NCI-H1105 (cell line): ENCODE measurements around the gene FGFR2.

Source experiments
- DNase-seq: peaks from one replicate; lab custom pipeline; 2025; lab: John Stamatoyannopoulos, UW

The FGFR2 gene

DNA sequence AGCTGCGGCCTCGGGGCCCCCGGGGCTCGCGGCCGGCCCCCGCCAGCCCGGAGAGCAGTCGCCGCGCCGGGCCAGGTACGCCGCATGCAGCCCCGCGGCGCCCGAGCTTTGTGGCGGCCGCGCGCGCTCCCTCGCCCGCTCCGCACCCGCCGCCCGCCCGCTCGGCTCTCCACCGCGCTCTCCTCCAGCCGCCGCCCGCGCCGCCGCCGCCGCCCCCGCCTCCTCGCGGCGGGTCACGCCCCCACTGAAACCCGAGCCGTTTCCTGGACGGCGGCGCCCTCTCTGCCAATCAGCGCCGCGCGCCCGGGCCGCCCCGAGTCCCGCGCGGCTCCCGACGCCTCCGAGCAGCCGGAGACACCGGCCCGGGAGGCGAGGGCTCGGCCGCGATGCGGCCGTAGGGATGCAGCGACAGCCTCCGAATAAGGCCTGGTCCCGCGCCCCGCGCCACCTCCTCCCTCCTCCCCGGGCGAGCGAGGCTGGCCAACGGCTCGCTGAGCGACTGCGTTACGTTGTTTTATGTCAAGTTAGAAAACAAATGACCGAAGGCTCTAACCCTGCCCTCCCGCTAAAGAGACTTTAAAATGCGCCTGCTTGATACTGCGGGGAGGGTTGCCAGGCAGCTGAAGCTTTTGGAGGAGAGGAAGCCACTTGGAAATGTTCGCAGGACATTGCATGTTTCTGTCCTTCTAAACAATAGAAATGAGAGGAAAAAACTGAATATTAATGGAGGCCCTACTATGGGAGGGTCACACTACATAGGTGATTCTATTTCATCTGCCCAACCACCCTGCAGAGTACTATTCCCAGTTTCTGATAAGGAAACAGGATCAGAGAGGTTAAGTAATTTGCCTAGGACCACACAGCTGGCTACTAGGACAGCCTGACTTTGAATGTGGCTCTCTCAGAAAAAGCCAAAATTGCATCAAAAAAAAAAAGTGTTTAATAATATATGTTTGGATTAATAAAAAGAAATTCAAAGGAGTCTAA is at the start of gene FGFR2:
Gene FGFR2 (minus strand): TSS at position 182 of the 987 bp plus-strand sequence. CDS start 4,627 bp downstream, outside the sequence.
- DNase-seq = peak; percentile 73

DNA sequence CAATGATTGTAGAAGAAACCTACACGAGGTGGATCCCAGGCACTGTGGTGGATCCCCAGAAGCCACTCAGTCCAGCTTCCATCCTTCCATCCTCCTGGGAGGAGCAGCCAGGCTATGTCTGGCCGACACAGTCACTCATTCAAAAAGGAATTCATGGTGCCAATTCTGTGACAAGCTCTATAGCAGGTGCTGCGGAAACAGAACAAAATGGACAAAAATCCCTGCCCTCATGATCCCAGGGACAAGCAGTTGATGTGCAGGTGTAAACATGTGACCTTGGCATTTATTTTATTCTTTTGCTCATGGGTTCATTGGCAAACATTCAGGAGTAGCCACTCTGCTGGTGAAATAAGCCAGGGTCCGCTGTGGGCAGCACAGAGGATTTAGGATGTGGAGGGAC is 49.2 kb upstream of the FGFR2 start:
- DNase-seq = no peak

GRCh38 chr10:121645696-121646095 is 47.5 kb upstream of the FGFR2 start:
- no peak for DNase-seq

- no peak for DNase-seq
Measured at GRCh38 chr10:121644501-121644900, 46.3 kb upstream of the FGFR2 start.

GRCh38 chr10:121640266-121640665 is 42.0 kb upstream of the FGFR2 start:
- DNase-seq = no peak

DNA sequence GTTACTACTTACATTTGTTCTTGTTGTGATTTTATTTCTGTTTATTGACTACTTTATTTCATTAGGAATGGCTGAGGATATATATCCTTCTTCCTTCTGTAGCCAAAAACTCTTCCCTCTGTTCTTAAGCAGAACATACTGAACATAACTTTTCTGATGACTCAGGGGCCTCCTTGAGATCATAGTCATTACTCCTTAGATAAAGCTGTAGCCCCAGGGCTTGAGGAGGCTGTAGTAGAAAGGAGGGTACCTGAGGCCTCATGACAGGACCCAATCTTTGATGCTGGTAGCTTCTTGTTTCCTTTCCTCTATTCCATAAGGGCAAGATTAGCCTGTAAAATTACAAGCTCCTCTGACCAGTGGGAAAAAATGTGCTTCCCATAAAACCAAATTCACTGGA is 41.2 kb upstream of the FGFR2 start:
- no peak for DNase-seq

- no peak for DNase-seq
Measured at GRCh38 chr10:121637437-121637836, 39.2 kb upstream of the FGFR2 start.

- no peak for DNase-seq
Measured at GRCh38 chr10:121633056-121633455, 34.8 kb upstream of the FGFR2 start.

- no peak for DNase-seq
Measured at GRCh38 chr10:121631365-121632029, 33.3 kb upstream of the FGFR2 start.

- DNase-seq = no peak
Measured at GRCh38 chr10:121628859-121629258, 30.6 kb upstream of the FGFR2 start.

DNA sequence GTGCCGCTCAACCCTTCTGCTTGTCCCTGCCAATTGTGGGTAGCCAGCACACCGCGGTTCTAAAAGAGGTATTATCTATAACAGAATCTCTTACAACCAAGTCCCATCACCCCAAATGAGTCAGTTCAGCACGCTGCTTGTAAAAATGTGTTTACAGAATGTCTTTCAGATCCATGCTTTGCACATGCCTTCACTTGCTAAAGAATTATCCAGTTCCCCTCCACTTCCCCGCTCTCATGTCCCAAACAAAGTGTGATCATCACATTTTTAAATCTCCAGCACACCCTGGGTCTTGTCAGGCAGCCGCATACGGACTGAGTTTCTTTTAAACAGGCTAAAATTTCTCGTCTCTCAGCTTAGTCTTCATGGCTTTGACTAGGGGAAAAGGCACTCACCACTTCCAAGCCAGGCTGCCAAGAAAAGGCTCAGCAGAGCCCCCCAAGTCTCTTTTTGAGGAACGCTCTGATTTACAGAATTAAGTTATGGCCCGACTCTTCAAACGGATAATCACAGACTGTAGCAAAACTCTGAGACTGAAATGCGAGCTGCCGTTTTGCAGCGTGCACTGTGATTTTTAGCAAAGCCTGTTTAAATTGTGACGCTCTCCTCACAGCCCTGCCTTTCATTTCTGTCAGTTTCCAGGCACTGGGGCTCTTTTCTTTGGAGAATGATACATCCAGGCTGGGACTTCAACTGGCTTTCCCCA is 29.8 kb upstream of the FGFR2 start:
- no peak for DNase-seq

- peak; percentile 32 for DNase-seq
Measured at GRCh38 chr10:121624836-121625486, 26.7 kb upstream of the FGFR2 start.

GRCh38 chr10:121618906-121619305 is 20.7 kb upstream of the FGFR2 start:
- DNase-seq = no peak

DNA sequence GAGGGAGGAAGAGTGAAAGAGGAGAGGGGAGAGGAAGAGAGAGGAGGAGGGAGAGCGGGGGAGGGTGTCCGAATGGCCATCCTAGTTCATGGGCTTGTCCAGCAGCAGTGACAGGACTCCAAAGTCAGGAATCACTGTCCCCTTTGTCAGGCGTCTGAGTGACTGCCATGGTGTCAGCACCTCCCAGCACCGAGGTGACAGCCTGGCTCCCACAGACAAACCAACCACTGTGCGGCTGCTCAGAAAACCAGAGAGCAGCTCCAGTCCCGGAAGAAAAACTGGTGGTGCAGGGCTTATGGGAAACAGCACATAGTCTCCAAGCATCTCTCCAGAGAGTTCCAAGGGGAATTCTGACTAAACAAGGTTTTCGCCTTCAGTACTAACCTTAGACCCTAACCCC is 18.9 kb upstream of the FGFR2 start:
- no peak for DNase-seq

DNA sequence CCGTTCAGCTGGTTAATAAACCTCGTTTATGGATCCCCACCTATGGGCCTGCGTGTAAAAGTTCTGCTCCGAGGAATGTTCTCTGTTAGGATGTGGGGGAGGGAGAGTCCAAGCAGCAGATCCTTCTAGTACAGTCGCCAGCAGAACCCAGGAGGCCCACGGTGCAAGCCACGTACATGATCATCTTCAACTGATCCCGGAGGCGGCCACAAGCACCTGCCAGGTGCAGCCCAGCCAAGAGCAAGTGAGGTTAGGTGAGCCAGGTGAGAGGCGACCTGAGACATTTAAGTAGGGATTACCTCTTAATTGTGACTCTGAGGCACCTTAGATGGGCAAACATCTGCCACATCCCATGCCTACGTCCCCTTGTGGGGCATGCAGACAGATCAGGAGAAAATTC is 18.0 kb upstream of the FGFR2 start:
- no peak for DNase-seq

GRCh38 chr10:121615836-121616235 is 17.6 kb upstream of the FGFR2 start:
- no peak for DNase-seq

GRCh38 chr10:121615435-121615793 is 17.2 kb upstream of the FGFR2 start:
- DNase-seq = no peak

DNA sequence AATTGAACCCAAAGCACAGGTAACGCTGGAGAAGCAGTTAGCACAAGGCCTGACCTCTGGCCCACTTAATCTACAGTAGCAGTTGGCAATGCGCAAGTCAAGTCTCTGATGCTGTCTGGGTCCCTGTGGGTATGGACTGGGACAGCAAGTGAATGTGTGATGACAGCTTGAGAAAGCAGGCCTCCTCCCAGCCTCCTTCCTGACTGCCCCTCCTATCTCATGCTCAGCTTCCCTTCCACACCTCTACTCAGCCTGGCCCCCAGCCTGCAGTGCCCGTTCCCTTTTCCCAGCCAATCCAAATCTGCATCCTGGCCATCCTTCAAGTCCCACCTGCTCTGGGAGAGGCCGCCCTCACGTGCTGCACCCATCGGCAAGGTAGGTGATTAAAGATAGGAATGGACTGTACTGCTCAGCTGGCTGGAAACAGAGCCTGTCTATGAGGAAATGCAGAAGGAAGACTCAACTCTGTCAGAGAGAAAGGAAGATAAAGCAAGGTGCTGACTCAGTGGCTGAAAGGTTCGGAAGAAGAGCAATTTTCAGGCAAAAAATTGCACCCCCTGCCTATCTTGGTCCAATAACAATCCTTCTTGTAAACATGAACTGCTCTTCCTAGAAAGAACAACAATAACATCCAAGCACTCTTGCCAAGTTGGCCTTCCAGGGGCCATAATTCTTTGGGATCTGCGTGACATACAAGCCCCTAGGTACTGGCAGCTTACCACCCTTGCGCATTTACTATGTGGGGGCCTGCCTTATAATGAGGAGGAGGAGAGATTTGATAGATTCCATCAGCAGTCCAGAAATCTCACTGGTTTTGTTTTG is 16.6 kb upstream of the FGFR2 start:
- DNase-seq = no peak

GRCh38 chr10:121613456-121613855 is 15.2 kb upstream of the FGFR2 start:
- DNase-seq = no peak

GRCh38 chr10:121611393-121612159 is 13.3 kb upstream of the FGFR2 start:
- no peak for DNase-seq
